Measurements from ENCODE around the gene TRPV5.

DNA sequence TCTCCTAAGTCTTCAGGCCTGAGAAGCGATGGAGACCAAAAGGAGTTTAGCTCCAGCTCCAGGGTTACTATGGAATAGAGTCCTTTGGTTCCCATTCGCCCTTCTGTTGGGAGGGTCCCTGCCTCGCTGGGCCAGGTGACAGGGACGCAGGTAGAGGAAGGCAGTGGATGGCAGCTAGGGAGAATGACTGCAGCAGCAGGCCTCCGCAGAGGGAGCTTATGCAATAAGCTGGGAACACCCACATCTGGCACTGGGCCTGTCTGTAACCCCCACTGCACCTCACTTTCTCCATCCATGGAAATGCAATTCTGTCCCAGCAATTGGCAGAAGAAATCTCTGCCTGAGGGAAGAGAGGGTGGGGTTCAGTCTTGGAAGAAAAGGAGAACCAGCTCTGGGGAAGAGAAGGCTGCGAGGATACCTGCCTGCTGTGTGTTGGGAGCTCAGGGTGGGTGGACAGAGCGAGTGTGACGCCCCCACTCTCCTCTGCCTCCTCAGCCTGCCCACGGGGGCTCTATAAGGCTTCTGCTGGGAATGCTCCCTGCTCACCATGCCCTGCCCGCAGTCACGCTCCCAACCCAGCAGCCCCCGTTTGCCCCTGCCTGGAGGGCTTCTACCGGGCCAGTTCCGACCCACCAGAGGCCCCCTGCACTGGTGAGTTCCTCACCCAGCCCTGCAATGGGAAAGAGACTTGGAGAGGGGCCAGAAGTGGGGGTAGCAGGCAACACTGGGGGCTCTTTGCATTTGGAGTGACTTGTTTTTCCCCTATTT lies 68.4 kb downstream of the TRPV5 start:
- no peak for TF ChIP-seq CTCF (IDR thresholded peaks at IDR 0.05)
- TF ChIP-seq POLR2A (IDR thresholded peaks at IDR 0.05) = no peak
